ENCODE data around the gene PIEZO2.

DNA sequence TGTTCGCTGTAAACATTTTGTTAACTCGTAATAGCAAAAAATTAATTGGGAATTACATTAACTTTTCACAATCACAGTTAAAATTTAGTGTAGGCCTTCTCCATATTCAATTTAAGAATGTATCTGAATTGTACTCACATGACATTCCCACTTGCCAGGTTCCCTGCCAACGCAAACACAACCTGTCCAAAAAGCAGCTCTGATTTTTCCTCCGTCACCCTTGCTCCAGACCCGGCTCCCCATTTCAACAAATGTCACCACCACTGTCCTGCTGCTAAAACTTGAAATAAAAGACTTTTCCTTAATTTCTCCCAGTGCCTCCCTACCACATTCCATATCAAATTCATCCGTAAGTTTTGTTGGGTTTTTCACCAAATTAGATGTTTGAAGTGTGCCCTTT is 120.3 kb downstream of the PIEZO2 start:
- TF ChIP-seq, protein P1, sequence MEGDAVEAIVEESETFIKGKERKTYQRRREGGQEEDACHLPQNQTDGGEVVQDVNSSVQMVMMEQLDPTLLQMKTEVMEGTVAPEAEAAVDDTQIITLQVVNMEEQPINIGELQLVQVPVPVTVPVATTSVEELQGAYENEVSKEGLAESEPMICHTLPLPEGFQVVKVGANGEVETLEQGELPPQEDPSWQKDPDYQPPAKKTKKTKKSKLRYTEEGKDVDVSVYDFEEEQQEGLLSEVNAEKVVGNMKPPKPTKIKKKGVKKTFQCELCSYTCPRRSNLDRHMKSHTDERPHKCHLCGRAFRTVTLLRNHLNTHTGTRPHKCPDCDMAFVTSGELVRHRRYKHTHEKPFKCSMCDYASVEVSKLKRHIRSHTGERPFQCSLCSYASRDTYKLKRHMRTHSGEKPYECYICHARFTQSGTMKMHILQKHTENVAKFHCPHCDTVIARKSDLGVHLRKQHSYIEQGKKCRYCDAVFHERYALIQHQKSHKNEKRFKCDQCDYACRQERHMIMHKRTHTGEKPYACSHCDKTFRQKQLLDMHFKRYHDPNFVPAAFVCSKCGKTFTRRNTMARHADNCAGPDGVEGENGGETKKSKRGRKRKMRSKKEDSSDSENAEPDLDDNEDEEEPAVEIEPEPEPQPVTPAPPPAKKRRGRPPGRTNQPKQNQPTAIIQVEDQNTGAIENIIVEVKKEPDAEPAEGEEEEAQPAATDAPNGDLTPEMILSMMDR (IDR thresholded peaks at IDR 0.05) = no peak
- no peak for TF ChIP-seq POLR2A (IDR thresholded peaks at IDR 0.05)

All from heart left ventricle (tissue), 13 donors.